GM18499 (cell line): ENCODE data around the gene PRKAA1.
"Not testable (repeated sequence)": the region's sequence is repeated elsewhere in the genome, so short reads cannot be mapped to it uniquely, and the experiment has no call there.

Source experiments
- ATAC-seq: cut with Tn5 transposase; IDR thresholded peaks from one replicate; pipeline ENCODE4 v1.9.1; 2021; ENCODE audit warnings: moderate number of reproducible peaks; ENCODE audit not compliant: insufficient read depth, unreplicated experiment

The PRKAA1 gene

GRCh38 chr5:40736103-40736875 is 61.9 kb downstream of the PRKAA1 start:
- ATAC-seq, result no peak

DNA sequence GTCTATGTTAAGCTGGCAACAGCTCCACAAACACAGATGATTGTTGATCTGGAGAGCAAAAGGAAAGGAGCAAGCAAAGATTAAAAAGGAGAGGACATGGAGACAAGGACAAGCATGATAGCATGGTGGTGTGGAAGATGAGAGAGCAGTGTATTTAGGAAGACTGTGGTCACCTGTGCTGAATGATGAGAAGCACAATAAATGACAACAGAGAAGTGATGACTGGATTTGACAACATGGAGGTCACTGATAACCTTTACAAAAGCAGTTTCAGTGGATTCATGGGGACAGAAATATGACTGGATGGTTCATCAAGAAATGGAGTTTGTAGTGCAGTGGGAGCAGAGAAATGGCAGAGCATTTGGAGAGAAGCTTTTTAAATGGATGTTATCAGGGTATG is 62.6 kb downstream of the PRKAA1 start:
- ATAC-seq, result no peak

DNA sequence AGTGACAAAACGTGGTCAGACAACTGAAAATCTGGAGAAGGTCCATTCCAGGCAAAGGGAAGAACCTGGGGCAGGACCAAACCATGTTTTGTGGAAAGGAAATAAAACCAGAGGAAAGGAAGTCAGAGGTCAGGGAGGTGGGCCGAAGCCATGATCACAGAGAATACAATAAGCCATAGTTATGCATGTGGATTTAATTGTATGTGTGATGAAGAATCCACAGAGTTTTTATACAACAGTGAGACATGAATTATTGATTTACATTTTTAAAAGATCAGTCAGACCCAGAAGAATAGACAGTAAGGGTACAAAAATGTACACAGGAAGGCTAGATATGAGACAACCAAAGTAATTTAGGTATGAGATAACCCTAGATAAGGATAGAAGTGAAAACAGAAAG is 63.2 kb downstream of the PRKAA1 start:
- ATAC-seq, result no peak

GRCh38 chr5:40733879-40734563 is 64.2 kb downstream of the PRKAA1 start:
- ATAC-seq, result no peak

- ATAC-seq, result no peak
Measured at GRCh38 chr5:40733434-40733833, 64.7 kb downstream of the PRKAA1 start.

- ATAC-seq, result not testable (repeated sequence)
Measured at GRCh38 chr5:40722497-40722911, 75.7 kb downstream of the PRKAA1 start.

- ATAC-seq, result no peak
Measured at GRCh38 chr5:40720069-40720468, 78.1 kb downstream of the PRKAA1 start.

DNA sequence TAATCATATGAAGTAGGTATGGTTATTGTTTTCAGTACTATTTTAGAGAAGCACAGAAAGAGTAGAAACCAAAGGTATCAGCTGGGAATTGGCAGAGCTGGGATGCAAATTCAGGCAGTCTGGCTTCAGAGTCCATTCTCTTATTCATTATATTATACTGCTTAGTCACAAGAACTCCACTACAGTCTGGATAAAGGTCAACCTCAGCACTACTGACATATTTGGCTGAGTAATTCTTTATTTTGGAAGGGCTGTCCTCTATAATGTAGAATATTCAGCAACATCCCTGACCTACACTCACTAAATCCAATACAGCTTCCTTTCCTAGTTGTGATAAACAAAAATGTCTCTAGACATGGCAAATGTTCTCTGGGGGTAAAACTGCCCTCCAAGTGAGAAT is 80.9 kb downstream of the PRKAA1 start:
- ATAC-seq, result no peak

DNA sequence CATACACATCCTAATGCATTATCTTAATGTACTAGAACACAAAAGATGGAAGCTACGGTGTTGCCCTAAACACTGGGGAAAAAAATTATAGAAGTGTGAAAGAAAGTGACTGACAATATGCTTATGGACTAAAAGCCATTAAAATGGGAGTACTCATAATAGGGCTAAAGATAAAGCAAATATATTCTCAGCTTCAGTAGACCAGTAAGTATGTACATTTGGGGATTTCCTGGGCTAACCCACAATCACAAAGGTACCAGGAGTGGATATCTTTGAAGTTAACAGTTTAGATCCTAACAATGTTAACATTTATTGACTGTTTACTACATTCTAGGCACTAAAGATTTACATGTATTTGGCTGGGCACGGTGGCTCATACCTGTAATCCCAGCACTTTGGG is 81.6 kb downstream of the PRKAA1 start:
- ATAC-seq, result no peak

DNA sequence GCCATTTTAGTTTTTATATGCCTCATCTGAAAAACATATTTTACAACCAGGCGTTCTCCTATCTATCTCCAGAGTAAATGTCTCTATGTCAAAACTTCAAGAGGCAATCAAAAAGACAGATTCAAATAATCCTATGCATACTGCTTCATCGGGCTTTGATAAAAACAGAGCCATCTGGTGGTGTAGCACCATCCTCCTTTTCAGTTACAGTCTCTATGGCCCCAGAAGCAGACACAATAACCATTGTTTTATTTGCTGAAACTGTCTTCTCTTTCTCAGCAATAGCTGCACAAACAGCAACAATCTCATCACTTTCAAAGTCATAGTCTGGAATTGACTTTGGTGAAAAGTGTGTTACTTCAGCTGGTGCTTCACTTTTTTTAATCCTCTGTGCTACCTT is 82.2 kb downstream of the PRKAA1 start:
- no peak for ATAC-seq

GRCh38 chr5:40714001-40714400 is 84.2 kb downstream of the PRKAA1 start:
- ATAC-seq, result no peak

DNA sequence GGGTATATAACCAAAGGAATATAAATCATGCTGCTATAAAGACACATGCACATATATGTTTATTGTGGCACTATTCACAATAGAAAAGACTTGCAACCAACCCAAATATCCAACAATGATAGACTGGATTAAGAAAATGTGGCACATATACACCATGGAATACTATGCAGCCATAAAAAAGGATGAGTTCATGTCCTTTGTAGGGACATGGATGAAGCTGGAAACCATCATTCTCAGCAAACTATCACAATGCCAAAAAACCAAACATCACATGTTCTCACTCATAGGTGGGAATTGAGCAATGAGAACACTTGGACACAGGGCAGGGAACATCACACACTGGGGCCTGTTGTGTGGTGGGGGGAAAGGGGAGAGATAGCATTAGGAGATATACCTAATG is 87.6 kb downstream of the PRKAA1 start:
- not testable (repeated sequence) for ATAC-seq
